ENCODE data around the gene TDRD5. TPM values are rescaled to one million over a fixed set of nuclear protein-coding genes. Genes with fewer than 3 reads are reported as not detected.

TDRD5 gene
- not detected in 2 replicates for total RNA-seq

GRCh38 chr1:179591592-179592580 is at the start of gene TDRD5:
Gene TDRD5 (plus strand): TSS chr1:179591832. CDS start chr1:179592616, 784 bp downstream.

GRCh38 chr1:179575497-179576314 is 15.9 kb upstream of the TDRD5 start, which contains the start of gene NPHS2:
Gene NPHS2 (minus strand): TSS chr1:179575948. CDS start chr1:179575864, 84 bp downstream.

Other genes starting within 250 kb of the TDRD5 start
- 0.10 TPM in 1 of 2 replicates, not detected in the other for gene AXDND1, start 225.9 kb upstream of the TDRD5 start, total RNA-seq
- not detected in 2 replicates for gene NPHS2, start 15.9 kb upstream of the TDRD5 start, total RNA-seq
- gene FAM163A, start 151.5 kb downstream of the TDRD5 start, total RNA-seq, result not detected in 2 replicates

All from cardiac ventricle fibroblast (primary cell).